Effector memory CD4-positive, alpha-beta T cell (primary cell): ENCODE measurements around the gene CERK.

Experiments used
- DNase-seq, 3 donors: peaks; one replicate each; pipeline ENCODE4 v3.0.0-alpha.2; 2020
- H3K27ac ChIP-seq: 2 replicates; pipeline ENCODE4 v1.7.0; 2013; ENCODE audit warnings: mild to moderate bottlenecking, low read length, moderate library complexity; ENCODE audit not compliant: insufficient read depth, poor library complexity, severe bottlenecking
- H3K27me3 ChIP-seq: replicated peaks from 2 replicates; pipeline ENCODE4 v1.7.0; 2013; ENCODE audit warnings: mild to moderate bottlenecking, low read length; ENCODE audit not compliant: insufficient read depth, control insufficient read depth, poor library complexity, severe bottlenecking
- H3K36me3 ChIP-seq: 2 replicates; pipeline ENCODE4 v1.7.0; 2013; ENCODE audit warnings: mild to moderate bottlenecking, low read length, moderate library complexity; ENCODE audit not compliant: control insufficient read depth, insufficient read depth
- H3K4me1 ChIP-seq: 2 replicates; pipeline ENCODE4 v1.7.0; 2013; ENCODE audit warnings: low read length, mild to moderate bottlenecking; ENCODE audit not compliant: control insufficient read depth, insufficient read depth, poor library complexity, severe bottlenecking
- H3K4me3 ChIP-seq: 2 replicates; pipeline ENCODE4 v1.7.0; 2013; ENCODE audit warnings: low read length, low read depth, mild to moderate bottlenecking; ENCODE audit not compliant: insufficient read depth, poor library complexity, severe bottlenecking
- H3K9me3 ChIP-seq: 2 replicates; pipeline ENCODE4 v1.7.0; 2013; ENCODE audit warnings: mild to moderate bottlenecking, low read length, moderate library complexity; ENCODE audit not compliant: control insufficient read depth

Gene CERK

GRCh38 chr22:46775850-46776826 is 38.1 kb upstream of the CERK start:
- H3K9me3 ChIP-seq, result no peaks in the 10 kb centered on the region
- H3K4me1 ChIP-seq, result peaks cover 43% of the 10 kb centered on the region
- H3K27ac ChIP-seq, result peak overlapping the region; percentile 73
- no peaks in the 10 kb centered on the region for H3K36me3 ChIP-seq
- H3K4me3 ChIP-seq, result no peak overlapping the region
- H3K27me3 ChIP-seq, result no peaks in the 10 kb centered on the region
- DNase-seq, result no peak

- Histone ChIP-seq H3K4me1 (peaks cover 43% of the 10 kb centered on the region), H3K9me3 (no peaks in the 10 kb centered on the region), H3K36me3 (no peaks in the 10 kb centered on the region), H3K27me3 (no peaks in the 10 kb centered on the region), H3K4me3 (peak overlapping the region; percentile 19), H3K27ac (peak overlapping the region; percentile 73)
- no peak for DNase-seq
Observed at GRCh38 chr22:46774980-46775849, 37.2 kb upstream of the CERK start.

GRCh38 chr22:46774253-46774979 is 36.4 kb upstream of the CERK start:
- H3K9me3 ChIP-seq, result no peaks in the 10 kb centered on the region
- no peaks in the 10 kb centered on the region for H3K27me3 ChIP-seq
- H3K4me3 ChIP-seq, result peak overlapping the region; percentile 19
- no peak for DNase-seq
- peaks cover 43% of the 10 kb centered on the region for H3K4me1 ChIP-seq
- H3K27ac ChIP-seq, result peak overlapping the region; percentile 73
- H3K36me3 ChIP-seq, result no peaks in the 10 kb centered on the region

GRCh38 chr22:46773076-46773475 is 35.0 kb upstream of the CERK start:
- Histone ChIP-seq H3K27me3 (no peaks in the 10 kb centered on the region), H3K4me1 (peaks cover 43% of the 10 kb centered on the region), H3K9me3 (no peaks in the 10 kb centered on the region), H3K36me3 (no peaks in the 10 kb centered on the region), H3K27ac (peak overlapping the region; percentile 73), H3K4me3 (no peak overlapping the region)
- no peak for DNase-seq

- H3K36me3 ChIP-seq, result no peaks in the 10 kb centered on the region
- H3K4me1 ChIP-seq, result peaks cover 20% of the 10 kb centered on the region
- no peak overlapping the region for H3K4me3 ChIP-seq
Observed at GRCh38 chr22:46770726-46771125, 32.7 kb upstream of the CERK start.

GRCh38 chr22:46770151-46770641 is 32.1 kb upstream of the CERK start:
- no peak for DNase-seq
- H3K4me3 ChIP-seq, result no peak overlapping the region
- no peaks in the 10 kb centered on the region for H3K9me3 ChIP-seq
- H3K4me1 ChIP-seq, result peaks cover 14% of the 10 kb centered on the region
- H3K36me3 ChIP-seq, result no peaks in the 10 kb centered on the region
- peak overlapping the region; percentile 52 for H3K27ac ChIP-seq
- H3K27me3 ChIP-seq, result no peaks in the 10 kb centered on the region

More at GRCh38 chr22:46770726-46771125, 32.7 kb upstream of the CERK start:
- Histone ChIP-seq H3K27ac (peak overlapping the region; percentile 52), H3K27me3 (no peaks in the 10 kb centered on the region), H3K9me3 (no peaks in the 10 kb centered on the region)
- no peak for DNase-seq

- Histone ChIP-seq H3K27me3 (no peaks in the 10 kb centered on the region), H3K4me1 (peaks cover 14% of the 10 kb centered on the region), H3K9me3 (no peaks in the 10 kb centered on the region), H3K36me3 (no peaks in the 10 kb centered on the region), H3K27ac (peak overlapping the region; percentile 22), H3K4me3 (no peak overlapping the region)
- no peak for DNase-seq
Observed at GRCh38 chr22:46769706-46770105, 31.7 kb upstream of the CERK start.

- H3K4me3 ChIP-seq, result no peak overlapping the region
- peaks cover 12% of the 10 kb centered on the region for H3K4me1 ChIP-seq
- no peaks in the 10 kb centered on the region for H3K9me3 ChIP-seq
- H3K36me3 ChIP-seq, result no peaks in the 10 kb centered on the region
- H3K27me3 ChIP-seq, result no peaks in the 10 kb centered on the region
- no peak for DNase-seq
- peak overlapping the region; percentile 22 for H3K27ac ChIP-seq
Observed at GRCh38 chr22:46769191-46769675, 31.2 kb upstream of the CERK start.

GRCh38 chr22:46767249-46767985 is 29.4 kb upstream of the CERK start:
- no peak overlapping the region for H3K27ac ChIP-seq
- H3K9me3 ChIP-seq, result no peaks in the 10 kb centered on the region
- peaks cover 13% of the 10 kb centered on the region for H3K4me1 ChIP-seq
- H3K4me3 ChIP-seq, result no peak overlapping the region
- H3K36me3 ChIP-seq, result no peaks in the 10 kb centered on the region
- H3K27me3 ChIP-seq, result no peaks in the 10 kb centered on the region
- no peak for DNase-seq
